Measurements from ENCODE around the gene CCNI. TPM values are rescaled to one million over a fixed set of nuclear protein-coding genes. Genes with fewer than 3 reads are reported as not detected.
"Not testable (repeated sequence)": the region's sequence is repeated elsewhere in the genome, so short reads cannot be mapped to it uniquely, and the experiment has no call there.

The CCNI gene
- total RNA-seq, 1 experiment from 2014 or later = 208 TPM

GRCh38 chr4:77072195-77072753 lies 3.5 kb downstream of the CCNI start:
- ChIA-PET RAD21 (ENCODE audit: low non-redundant PET in 1 of 2, low total read pairs in 2 of 2, uncharacterized antibody in 2 of 2, unreplicated experiment in 2 of 2) (interaction anchor here in 1 of 2 experiments (0.6 to 0.7 kb wide), 3 partner anchors 131 to 348 kb away, joined by 3 to 4 read pairs (median 4); no protein-coding TSS in a partner anchor), CTCF (interaction anchor here (1.4 kb wide), 1 partner anchor 19 kb away, joined by 9 read pairs; no protein-coding TSS in a partner anchor), POLR2A (interaction anchor here (0.7 kb wide), 1 partner anchor 503 kb away, joined by 3 read pairs; no protein-coding TSS in a partner anchor)
- BruUV-seq (replicated peaks) = no TSS peak
- H3K9ac ChIP-seq (ENCODE audit: low read length) = no peak overlapping the region
- H3K79me2 ChIP-seq (ENCODE audit: insufficient read depth, low read length) = peaks cover 76% of the 10 kb centered on the region
- H3K4me1 ChIP-seq (ENCODE audit: control insufficient read depth in 1 of 2, insufficient read depth in 2 of 2, low read length in 2 of 2) = peaks cover 14 to 21% of the 10 kb centered on the region in 2 experiments
- intact Hi-C loops (cut with micrococcal nuclease) = no loop called here
- ATAC-seq (no peak), DNase-seq (ENCODE audit: low read depth, low spot score) (no peak)
- H3K9me2 ChIP-seq (ENCODE audit: insufficient read depth) = no peaks in the 10 kb centered on the region
- H3K27me3 ChIP-seq (ENCODE audit: insufficient read depth, low read length) = no peaks in the 10 kb centered on the region
- H3K27ac ChIP-seq (ENCODE audit: low read depth, low read length) = no peak overlapping the region
- TF ChIP-seq CEBPB (IDR thresholded peaks at IDR 0.05; ENCODE audit: low read depth) (peak; percentile 78), SP1 (IDR thresholded peaks at IDR 0.05; ENCODE audit: low read depth) (no peak)
- H4K20me1 ChIP-seq (ENCODE audit: insufficient read depth) = peaks cover 12% of the 10 kb centered on the region; the same call in 1 of the 2 replicates
- H2AFZ ChIP-seq (ENCODE audit: low read depth, low read length, poor library complexity, severe bottlenecking) = no peak overlapping the region
- no peak overlapping the region for H3K4me3 ChIP-seq (replicated peaks in 1 of 2; ENCODE audit: low read depth in 1 of 2, low read length in 2 of 2)
- no peak overlapping the region for H3K4me2 ChIP-seq (ENCODE audit: low read length)
- H3K36me3 ChIP-seq (ENCODE audit: control insufficient read depth in 1 of 2, insufficient read depth in 2 of 2, low read length in 2 of 2) = no peaks in the 10 kb centered on the region; a peak in 2 of 4 replicates
- H3K9me3 ChIP-seq (ENCODE audit: control insufficient read depth in 1 of 2, insufficient read depth in 1 of 2, low read depth in 1 of 2, low read length in 2 of 2) = no peaks in the 10 kb centered on the region

GRCh38 chr4:77069514-77069913 lies 6.3 kb downstream of the CCNI start:
- H3K27me3 ChIP-seq (ENCODE audit: insufficient read depth, low read length); BruUV-seq (replicated peaks); H3K9ac ChIP-seq (ENCODE audit: low read length); intact Hi-C loops (cut with micrococcal nuclease); H3K9me2 ChIP-seq (ENCODE audit: insufficient read depth); H3K4me2 ChIP-seq (ENCODE audit: low read length); CTCF ChIA-PET; DNase-seq (ENCODE audit: low read depth, low spot score); H3K27ac ChIP-seq (ENCODE audit: low read depth, low read length); H3K9me3 ChIP-seq (ENCODE audit: control insufficient read depth in 1 of 2, insufficient read depth in 1 of 2, low read depth in 1 of 2, low read length in 2 of 2); H2AFZ ChIP-seq (ENCODE audit: low read depth, low read length, poor library complexity, severe bottlenecking); ATAC-seq; H3K4me3 ChIP-seq (replicated peaks in 1 of 2; ENCODE audit: low read depth in 1 of 2, low read length in 2 of 2); RAD21 ChIA-PET (ENCODE audit: low non-redundant PET in 1 of 2, low total read pairs in 2 of 2, uncharacterized antibody in 2 of 2, unreplicated experiment in 2 of 2): not testable (repeated sequence)
- POLR2A ChIA-PET = interaction anchor here (0.8 kb wide), 1 partner anchor 13 kb away, joined by 3 read pairs; no protein-coding TSS in a partner anchor
- H4K20me1 ChIP-seq (ENCODE audit: insufficient read depth) = peaks cover 16% of the 10 kb centered on the region; the same call in 1 of the 2 replicates
- peaks cover 0 to 12% of the 10 kb centered on the region in 2 experiments; a peak in 3 of 4 replicates for H3K36me3 ChIP-seq (ENCODE audit: control insufficient read depth in 1 of 2, insufficient read depth in 2 of 2, low read length in 2 of 2)
- H3K79me2 ChIP-seq (ENCODE audit: insufficient read depth, low read length) = peaks cover 95% of the 10 kb centered on the region
- H3K4me1 ChIP-seq (ENCODE audit: control insufficient read depth in 1 of 2, insufficient read depth in 2 of 2, low read length in 2 of 2) = peaks cover 8 to 15% of the 10 kb centered on the region in 2 experiments
